SK-N-MC (cell line): Measurements from ENCODE around the gene LGALS12.

Experiments used
- DNase-seq: peaks from one replicate; pipeline ENCODE4 v3.0.0-alpha.2; 2011; ENCODE audit warnings: low read depth, low spot score
- H3K27ac ChIP-seq: fragments of 200-600 bp; sonication (generic); 2 replicates; pipeline ENCODE4 v1.5.1; 2016; ENCODE audit warnings: mixed run types
- H3K36me3 ChIP-seq: fragments of 200-600 bp; sonication (generic); 2 replicates; pipeline ENCODE4 v1.6.1; 2017; ENCODE audit warnings: antibody characterized with exemption, low read length, mixed read lengths; ENCODE audit not compliant: insufficient read depth
- H3K4me3 ChIP-seq: fragments of 200-600 bp; sonication (generic); 2 replicates; pipeline ENCODE4 v1.5.1; 2016
- H3K9ac ChIP-seq: fragments of 200-600 bp; sonication (generic); 2 replicates; pipeline ENCODE4 v1.8.0; 2017; ENCODE audit warnings: mixed run types, mixed read lengths; ENCODE audit not compliant: insufficient read length
- H3K9me3 ChIP-seq: fragments of 200-600 bp; sonication (generic); 2 replicates; pipeline ENCODE4 v1.6.1; 2017; ENCODE audit warnings: low read depth, mild to moderate bottlenecking, antibody characterized with exemption, low read length, moderate library complexity, mixed read lengths
- EZH2 ChIP-seq: fragments of 200-600 bp; sonication (generic); IDR thresholded peaks from one replicate; pipeline ENCODE4 v1.6.1; 2017; ENCODE audit warnings: antibody characterized with exemption
- FOXP2 ChIP-seq: optimal IDR thresholded peaks from 2 replicates; pipeline ENCODE3; 2011; ENCODE audit warnings: mild to moderate bottlenecking, moderate library complexity; ENCODE audit not compliant: insufficient read depth; ENCODE audit errors: extremely low read length, control extremely low read depth
- POLR2AphosphoS5 ChIP-seq: IDR thresholded peaks from 2 replicates; pipeline ENCODE4 v1.6.1; 2012; ENCODE audit warnings: mild to moderate bottlenecking, low read depth, low read length, borderline replicate concordance

LGALS12 gene

DNA sequence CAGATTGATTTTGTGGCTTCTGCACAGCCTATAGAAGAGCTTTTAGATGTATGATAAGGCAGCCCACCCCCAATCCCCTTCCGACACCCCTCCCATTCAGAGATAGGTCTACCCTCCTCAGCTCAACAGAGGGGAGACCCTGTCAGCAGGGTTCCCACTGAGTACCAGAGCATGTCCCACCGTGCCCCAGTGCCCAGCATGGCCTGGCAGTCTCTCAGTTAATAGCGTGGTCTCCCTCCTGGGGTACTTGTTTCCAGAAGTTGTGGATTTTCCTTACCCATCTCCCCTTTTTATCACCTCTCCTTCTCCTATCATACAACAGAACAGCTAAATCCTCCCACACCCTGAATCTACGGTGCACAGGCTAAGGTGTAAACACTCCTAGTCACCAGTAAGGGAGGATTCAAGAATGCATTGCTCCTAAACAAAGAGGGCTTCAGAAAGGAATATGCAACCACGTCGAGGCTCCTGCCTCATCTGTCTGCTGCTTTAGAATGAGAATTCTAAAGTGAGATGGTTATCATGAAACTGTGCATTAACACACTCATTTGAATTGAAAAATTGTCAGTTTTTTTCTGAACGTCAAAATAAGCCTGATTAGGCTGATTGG lies 50.6 kb downstream of the LGALS12 start:
- Histone ChIP-seq H3K9me3 (no peaks in the 10 kb centered on the region), H3K4me3 (no peak overlapping the region), H3K9ac (no peak overlapping the region), H3K36me3 (no peaks in the 10 kb centered on the region), H3K27ac (no peak overlapping the region)
- no peak for DNase-seq
- TF ChIP-seq FOXP2, result no peak
- no peak for TF ChIP-seq EZH2
- no peak for TF ChIP-seq POLR2AphosphoS5

DNA sequence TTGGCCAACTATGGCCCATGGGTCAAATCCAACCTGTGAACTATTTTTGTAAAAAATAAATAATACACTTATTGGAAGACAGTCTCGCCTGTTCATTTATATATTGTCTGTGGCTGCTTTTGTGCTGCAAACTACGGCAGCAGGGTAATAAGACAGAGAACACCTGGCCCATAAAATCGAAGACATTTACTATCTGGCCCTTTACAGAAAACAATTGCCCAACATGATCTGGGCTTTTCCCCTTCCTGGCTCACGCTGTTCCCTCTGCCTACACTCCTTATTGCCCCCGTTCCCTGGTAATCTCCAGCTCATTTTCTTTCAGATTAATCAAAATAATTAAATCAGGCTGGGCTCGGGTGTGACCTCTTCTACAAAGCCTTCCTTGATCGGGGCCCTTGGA lies 51.7 kb downstream of the LGALS12 start:
- H3K9me3 ChIP-seq, result no peaks in the 10 kb centered on the region
- H3K4me3 ChIP-seq, result no peak overlapping the region
- DNase-seq, result no peak
- H3K9ac ChIP-seq, result no peak overlapping the region
- no peaks in the 10 kb centered on the region for H3K36me3 ChIP-seq
- H3K27ac ChIP-seq, result no peak overlapping the region
- no peak for TF ChIP-seq POLR2AphosphoS5
- TF ChIP-seq FOXP2, result no peak
- TF ChIP-seq EZH2, result no peak

DNA sequence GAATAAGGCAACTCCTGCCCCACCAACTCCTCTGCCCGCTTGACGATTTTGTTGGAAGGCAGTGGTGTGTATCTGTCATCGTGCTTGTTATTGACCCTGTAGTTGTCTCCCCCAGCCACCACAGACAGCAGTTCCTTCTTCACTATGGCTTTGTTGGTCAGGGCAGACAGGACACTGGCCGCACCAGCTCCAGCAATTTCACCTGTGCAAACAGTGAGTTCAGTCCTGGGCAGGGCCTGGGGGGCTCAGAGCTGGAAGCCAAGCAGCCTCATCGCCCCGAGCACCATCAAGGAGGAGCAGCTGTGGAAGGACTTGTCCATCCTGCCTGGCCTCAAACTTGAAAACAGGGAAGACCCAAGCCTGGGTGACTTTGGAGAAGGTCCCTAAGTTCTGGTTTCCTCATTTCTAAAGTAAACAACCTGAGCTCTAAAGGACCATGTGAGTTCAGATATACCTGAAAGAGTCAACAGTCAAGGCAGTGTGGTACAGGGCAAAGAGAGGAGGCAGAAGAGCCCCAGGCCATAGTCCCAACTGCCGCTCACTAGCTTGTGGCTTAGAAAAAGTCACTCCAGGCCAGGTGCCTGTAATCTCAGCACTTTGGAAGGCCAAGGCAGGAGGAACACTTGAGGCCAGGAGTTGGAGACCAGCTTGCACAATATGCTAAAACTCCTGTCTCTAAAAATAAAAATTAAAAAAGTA lies 52.7 kb downstream of the LGALS12 start:
- no peak for TF ChIP-seq FOXP2
- no peak for TF ChIP-seq POLR2AphosphoS5
- no peak for TF ChIP-seq EZH2

DNA sequence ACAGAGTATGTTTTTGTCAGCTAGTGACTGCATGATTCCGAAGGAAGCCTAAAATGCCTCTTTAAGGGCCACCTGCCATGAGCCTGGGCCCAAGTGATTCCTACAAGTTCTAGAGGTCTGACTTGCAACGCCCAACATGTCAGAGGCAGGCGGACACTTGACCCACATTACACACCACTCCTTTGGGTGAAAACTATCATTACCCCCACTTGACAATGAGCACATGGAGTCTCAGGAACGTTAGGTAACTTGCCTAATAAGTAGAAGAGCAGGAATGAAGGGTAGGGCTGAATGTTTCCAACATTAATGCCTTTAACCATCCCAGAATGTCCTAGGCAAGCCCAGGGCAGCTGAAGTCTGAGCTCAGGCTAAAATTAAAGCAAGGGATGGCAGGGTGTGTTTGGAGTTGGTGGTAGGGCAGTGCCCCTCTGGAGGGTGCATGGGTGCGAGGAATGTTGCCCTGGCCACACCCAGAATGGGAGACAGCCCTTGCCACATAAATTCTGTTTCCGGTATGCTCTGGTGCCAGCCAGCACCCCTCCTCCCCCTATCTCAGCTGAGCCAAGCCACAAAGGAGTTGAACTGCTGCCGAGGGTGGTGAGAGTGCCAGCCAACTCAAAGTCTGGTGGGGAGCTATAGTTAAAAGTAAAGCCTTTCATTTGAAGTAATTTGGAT lies 54.8 kb downstream of the LGALS12 start:
- H3K9me3 ChIP-seq, result no peaks in the 10 kb centered on the region
- TF ChIP-seq EZH2 (no peak), POLR2AphosphoS5 (no peak), FOXP2 (no peak)
- H3K36me3 ChIP-seq, result no peaks in the 10 kb centered on the region
- no peak for DNase-seq
- H3K9ac ChIP-seq, result no peak overlapping the region
- H3K4me3 ChIP-seq, result no peak overlapping the region
- no peak overlapping the region for H3K27ac ChIP-seq

More for the DNA sequence above, 52.7 kb downstream of the LGALS12 start:
- no peaks in the 10 kb centered on the region for H3K9me3 ChIP-seq
- H3K4me3 ChIP-seq, result no peak overlapping the region
- H3K36me3 ChIP-seq, result no peaks in the 10 kb centered on the region
- DNase-seq, result no peak
- no peak overlapping the region for H3K27ac ChIP-seq
- H3K9ac ChIP-seq, result no peak overlapping the region

DNA sequence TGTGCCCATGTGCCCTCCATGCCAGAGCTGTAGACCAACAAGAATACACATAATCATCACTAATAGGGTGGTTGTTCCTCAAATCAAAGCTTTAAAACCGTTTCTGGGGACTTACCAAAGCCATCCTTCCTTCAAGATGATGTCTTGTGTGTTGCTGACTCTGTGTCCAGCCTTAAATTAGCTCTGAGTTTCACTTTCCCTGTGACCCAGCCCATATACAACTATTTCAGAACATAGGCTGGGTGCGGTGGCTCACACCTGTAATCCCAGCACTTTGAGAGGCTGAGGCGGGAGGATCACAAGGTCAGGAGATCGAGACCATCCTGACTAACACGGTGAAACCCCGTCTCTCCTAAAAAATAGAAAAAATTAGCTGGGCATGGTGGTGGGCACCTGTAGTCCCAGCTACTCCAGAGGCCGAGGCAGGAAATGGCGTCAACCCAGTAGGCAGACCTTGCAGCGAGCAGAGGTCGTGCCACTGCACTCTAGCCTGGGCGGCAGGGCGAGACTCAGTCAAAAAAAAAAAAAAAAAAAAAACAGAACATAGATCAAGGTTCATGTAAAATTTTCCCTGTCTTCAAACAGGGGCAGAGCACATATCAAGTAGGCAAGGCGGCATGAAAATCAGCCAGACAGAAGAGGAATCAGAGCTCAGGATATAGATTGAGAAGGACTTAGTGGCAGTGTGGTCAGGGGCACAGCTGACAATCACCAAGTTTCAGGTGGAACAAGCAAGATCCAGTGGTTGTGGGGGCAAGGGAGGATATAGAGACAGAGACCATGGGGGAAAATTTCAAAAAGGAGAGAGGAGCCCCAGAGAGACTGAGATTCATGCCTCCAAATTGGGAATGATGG lies 57.5 kb downstream of the LGALS12 start, which contains the start of gene PLAAT2:
PLAAT2 (minus strand) TSS at position 179 of the 855 bp plus-strand sequence; CDS start at position 124, 55 bp downstream.
- Histone ChIP-seq H3K4me3 (no peak within 1 kb of the TSS), H3K9me3 (no peaks in the 10 kb centered on the region), H3K9ac (no peak within 1 kb of the TSS), H3K27ac (no peak within 1 kb of the TSS), H3K36me3 (no peaks in the 10 kb centered on the region)
- DNase-seq, result no peak
- TF ChIP-seq EZH2 (no peak), POLR2AphosphoS5 (no peak), FOXP2 (no peak)

DNA sequence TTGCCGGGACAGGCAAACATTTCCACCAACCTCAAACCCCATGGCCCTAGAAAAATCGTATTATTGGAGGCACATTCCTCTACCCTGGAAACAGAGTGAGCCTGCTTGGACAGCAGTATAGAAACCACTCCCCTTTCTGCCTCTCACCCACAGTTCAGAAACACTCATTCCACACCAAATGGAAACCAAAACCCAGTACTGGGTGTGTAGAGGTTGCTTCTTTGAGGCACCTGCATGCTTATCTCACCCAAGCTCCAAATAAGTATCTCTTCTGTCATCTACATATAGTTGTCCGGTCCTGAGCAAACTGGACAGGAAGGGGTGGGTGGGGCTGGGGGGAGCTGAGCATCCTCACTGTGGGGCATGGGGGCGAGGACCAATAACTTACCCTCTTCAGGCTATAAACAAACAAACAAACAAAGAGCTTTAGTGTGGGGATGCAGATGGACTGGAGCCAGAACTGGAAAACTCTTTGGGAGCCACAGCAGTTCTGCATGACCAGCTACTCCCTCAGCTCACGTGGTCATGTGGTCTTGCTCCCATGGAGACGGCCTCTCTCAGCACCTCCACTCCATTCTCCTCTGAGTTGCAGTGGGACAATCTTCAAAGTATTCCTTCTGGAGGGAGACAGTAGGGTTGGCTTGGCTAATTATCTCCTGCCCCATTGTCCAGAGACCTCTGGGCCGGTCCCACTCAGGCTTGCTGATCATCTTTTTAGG lies 58.3 kb downstream of the LGALS12 start:
- TF ChIP-seq FOXP2 (no peak), EZH2 (no peak), POLR2AphosphoS5 (no peak)
- no peaks in the 10 kb centered on the region for H3K9me3 ChIP-seq
- no peak overlapping the region for H3K4me3 ChIP-seq
- no peak overlapping the region for H3K9ac ChIP-seq
- no peaks in the 10 kb centered on the region for H3K36me3 ChIP-seq
- H3K27ac ChIP-seq, result no peak overlapping the region
- no peak for DNase-seq

DNA sequence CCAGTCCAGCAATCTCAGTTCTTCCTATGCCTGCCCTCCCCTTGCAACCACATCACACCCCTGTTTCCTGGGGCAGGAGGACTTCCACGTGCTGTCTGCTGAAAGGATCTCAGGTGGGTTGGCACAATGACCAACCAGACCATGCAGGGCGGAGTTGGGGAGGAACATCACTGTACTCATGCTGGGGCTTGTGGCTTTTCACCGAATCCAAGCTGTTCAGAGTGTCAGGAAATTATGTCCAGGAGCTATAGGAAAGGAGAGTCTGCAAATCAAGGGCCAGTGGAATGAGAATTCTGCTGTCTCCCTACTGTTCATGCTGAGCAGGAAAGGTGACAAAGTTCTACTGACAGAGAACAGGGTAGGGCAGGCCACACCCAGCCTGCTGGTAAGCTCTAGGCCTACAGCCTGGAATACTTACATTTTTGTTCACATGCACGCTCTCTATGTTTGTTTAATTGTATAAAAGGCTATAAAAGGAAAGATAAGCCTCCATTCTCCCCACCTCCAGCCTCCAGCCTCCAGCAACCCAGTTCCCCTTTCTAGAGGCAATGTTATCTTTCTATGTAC lies 59.0 kb downstream of the LGALS12 start:
- Histone ChIP-seq H3K27ac (no peak overlapping the region), H3K9me3 (no peaks in the 10 kb centered on the region), H3K9ac (no peak overlapping the region), H3K4me3 (no peak overlapping the region), H3K36me3 (no peaks in the 10 kb centered on the region)
- no peak for TF ChIP-seq FOXP2
- TF ChIP-seq POLR2AphosphoS5, result no peak
- TF ChIP-seq EZH2, result no peak
- DNase-seq, result no peak
